ENCODE measurements around the gene MAPK10. TPM values are rescaled to one million over a fixed set of nuclear protein-coding genes. Genes with fewer than 3 reads are reported as not detected.
"Not testable (repeated sequence)": the region's sequence is repeated elsewhere in the genome, so short reads cannot be mapped to it uniquely, and the experiment has no call there.

MAPK10 gene
- total RNA-seq, 6 experiments from 2014 or later, result 0.74 to 1.9 (median 1.6) TPM

GRCh38 chr4:86089053-86089452, 270.8 kb downstream of the MAPK10 start:
- Histone ChIP-seq H3K27me3 (no peaks in the 10 kb centered on the region), H3K9me3 (no peaks in the 10 kb centered on the region), H3K27ac (no peak overlapping the region), H3K4me1 (no peaks in the 10 kb centered on the region), H3K36me3 (no peaks in the 10 kb centered on the region), H3K4me3 (no peak overlapping the region)
- intact Hi-C loops (cut with DNase I), result no loop called here
- 27% methylated on average over 1 of the region's 1 CpG for WGBS (ENCODE audit: insufficient coverage, low coverage, low lambda C conversion rate, missing lambda C conversion rate)
- no peak for ATAC-seq
- no peak for DNase-seq
- TF ChIP-seq CTCF (IDR thresholded peaks at IDR 0.05) (no peak), POLR2A (IDR thresholded peaks at IDR 0.05) (no peak)

- H3K36me3 ChIP-seq; ATAC-seq; H3K27me3 ChIP-seq; intact Hi-C loops (cut with DNase I); H3K4me1 ChIP-seq; H3K9me3 ChIP-seq; H3K4me3 ChIP-seq; H3K27ac ChIP-seq; DNase-seq: not testable (repeated sequence)
- WGBS (ENCODE audit: insufficient coverage, low coverage, low lambda C conversion rate, missing lambda C conversion rate), result no CpG with 5 or more reads among the region's 15 CpGs
These were observed 284.1 kb downstream of the MAPK10 start for GRCh38 chr4:86075796-86076195.

- H3K9me3 ChIP-seq, result no peaks in the 10 kb centered on the region
- TF ChIP-seq CTCF (IDR thresholded peaks at IDR 0.05), result no peak
- no peak for TF ChIP-seq POLR2A (IDR thresholded peaks at IDR 0.05)
- H3K4me3 ChIP-seq, result no peak overlapping the region
- H3K27ac ChIP-seq, result no peak overlapping the region
- no peaks in the 10 kb centered on the region for H3K27me3 ChIP-seq
- no peaks in the 10 kb centered on the region for H3K4me1 ChIP-seq
- intact Hi-C loops (cut with DNase I), result no loop called here
- H3K36me3 ChIP-seq, result no peaks in the 10 kb centered on the region
- WGBS (ENCODE audit: insufficient coverage, low coverage, low lambda C conversion rate, missing lambda C conversion rate), result 63% methylated on average over 1 of the region's 1 CpG
- no peak for ATAC-seq
- no peak for DNase-seq
These were observed 299.5 kb downstream of the MAPK10 start for GRCh38 chr4:86060341-86060740.

- no peak overlapping the region for H3K27ac ChIP-seq
- DNase-seq (no peak), ATAC-seq (no peak)
- no peaks in the 10 kb centered on the region for H3K36me3 ChIP-seq
- no peak overlapping the region for H3K4me3 ChIP-seq
- no peak for TF ChIP-seq CTCF (IDR thresholded peaks at IDR 0.05)
- no peak for TF ChIP-seq POLR2A (IDR thresholded peaks at IDR 0.05)
- no peaks in the 10 kb centered on the region for H3K4me1 ChIP-seq
- H3K27me3 ChIP-seq, result no peaks in the 10 kb centered on the region
- no peaks in the 10 kb centered on the region for H3K9me3 ChIP-seq
- intact Hi-C loops (cut with DNase I), result no loop called here
These were observed 301.2 kb downstream of the MAPK10 start for GRCh38 chr4:86058621-86059020.

- ATAC-seq (no peak), DNase-seq (no peak)
- Histone ChIP-seq H3K27ac (no peak overlapping the region), H3K4me1 (no peaks in the 10 kb centered on the region), H3K4me3 (no peak overlapping the region), H3K9me3 (no peaks in the 10 kb centered on the region), H3K36me3 (no peaks in the 10 kb centered on the region), H3K27me3 (no peaks in the 10 kb centered on the region)
- WGBS (ENCODE audit: insufficient coverage, low coverage, low lambda C conversion rate, missing lambda C conversion rate), result 23% methylated on average over 1 of the region's 1 CpG
- intact Hi-C loops (cut with DNase I), result no loop called here
- TF ChIP-seq POLR2A (IDR thresholded peaks at IDR 0.05), result no peak
- no peak for TF ChIP-seq CTCF (IDR thresholded peaks at IDR 0.05)
These were observed 304.0 kb downstream of the MAPK10 start for GRCh38 chr4:86055898-86056297.
